Fibroblast of lung (primary cell): ENCODE measurements around the gene RFX8. TPM values are rescaled to one million over a fixed set of nuclear protein-coding genes. Genes with fewer than 3 reads are reported as not detected.

Experiments used
- DNase-seq, 2 donors: peaks; one replicate each; pipeline versions ENCODE4 v3.0.0 to v3.0.0-alpha.2; 2010; ENCODE audit warnings: low read depth in 2 of 2
- H2AFZ ChIP-seq: 2 replicates; pipeline ENCODE4 v1.5.1; 2012; ENCODE audit warnings: low read length, control low read depth, inconsistent platforms
- H3K27ac ChIP-seq: 2 replicates; pipeline ENCODE4 v1.5.1; 2011; ENCODE audit warnings: low read length, control low read depth; ENCODE audit not compliant: insufficient read depth
- H3K27me3 ChIP-seq: 2 replicates; pipeline ENCODE4 v1.5.1; 2011; ENCODE audit warnings: mild to moderate bottlenecking, low read length; ENCODE audit not compliant: control insufficient read depth, insufficient read depth
- H3K36me3 ChIP-seq: 2 replicates; pipeline ENCODE4 v1.5.1; 2011; ENCODE audit warnings: low read length; ENCODE audit not compliant: control insufficient read depth, insufficient read depth
- H3K4me1 ChIP-seq: 2 replicates; pipeline ENCODE4 v1.5.1; 2011; ENCODE audit warnings: low read length; ENCODE audit not compliant: control insufficient read depth, insufficient read depth; ENCODE audit errors: extremely low read depth
- H3K4me2 ChIP-seq: 2 replicates; pipeline ENCODE4 v1.5.1; 2011; ENCODE audit warnings: low read length, control low read depth; ENCODE audit not compliant: insufficient read depth; ENCODE audit errors: extremely low read depth
- H3K4me3 ChIP-seq, 4 experiments: fragments of 200-600 bp in 1 of 4; sonication (generic) in 1 of 4; replicated peaks in 1 of 4; 2 replicates each; pipeline ENCODE4 v1.5.1; 2011 to 2016; ENCODE audit warnings: low read length in 4 of 4, low read depth in 3 of 4, mild to moderate bottlenecking in 3 of 4, control low read depth in 2 of 4, inconsistent platforms in 1 of 4, mixed read lengths in 1 of 4; ENCODE audit not compliant: insufficient read depth in 1 of 4; ENCODE audit errors: control extremely low read depth in 1 of 4
- H3K79me2 ChIP-seq: 2 replicates; pipeline ENCODE4 v1.5.1; 2012; ENCODE audit warnings: mild to moderate bottlenecking, low read length, inconsistent platforms; ENCODE audit not compliant: control insufficient read depth, insufficient read depth
- H3K9ac ChIP-seq: 2 replicates; pipeline ENCODE4 v1.5.1; 2011; ENCODE audit warnings: mild to moderate bottlenecking, low read length, control low read depth; ENCODE audit not compliant: insufficient read depth
- H3K9me3 ChIP-seq: 2 replicates; pipeline ENCODE4 v1.5.1; 2012; ENCODE audit warnings: low read depth, low read length; ENCODE audit not compliant: control insufficient read depth, insufficient read depth
- H4K20me1 ChIP-seq: 2 replicates; pipeline ENCODE4 v1.5.1; 2011; ENCODE audit warnings: low read length; ENCODE audit not compliant: control insufficient read depth, insufficient read depth; ENCODE audit errors: extremely low read depth
- CTCF ChIP-seq, 2 donors: IDR thresholded peaks in 1 of 2; conservative IDR thresholded peaks in 1 of 2; 1 replicate in 1 of 2; 2 replicates in 1 of 2; pipeline ENCODE4 v1.5.1; 2011 to 2012; ENCODE audit warnings: low read length in 2 of 2, control low read depth in 1 of 2, inconsistent platforms in 1 of 2, low read depth in 1 of 2, mild to moderate bottlenecking in 1 of 2
- EZH2 ChIP-seq: IDR thresholded peaks from 2 replicates; pipeline ENCODE4 v1.5.1; 2012; ENCODE audit warnings: low read length, control low read depth, mild to moderate bottlenecking; ENCODE audit errors: missing control alignments
- polyA plus RNA-seq, 2 donors: library from polyadenylated mRNA; depleted of rRNA in 1 of 2; stranded (reverse) in 1 of 2; unstranded in 1 of 2; fragments of >200 nt; gene quantifications; 2 replicates each; pipeline ENCODE4 v1.2.1, GENCODE V29; 2011 to 2012; ENCODE audit warnings: missing spikeins in 1 of 2
- total RNA-seq: library from RNA; depleted of rRNA; stranded (reverse); fragments of >200 nt; gene quantifications from 2 replicates; pipeline ENCODE4 v1.2.1, GENCODE V29; 2014

Gene RFX8
- total and polyA plus RNA-seq, 2 donors (not counting 1 experiment from before 2014, with no cell fraction given) = 4.3 to 12.4 TPM

- peaks cover 24% of the 10 kb centered on the region for H3K4me1 ChIP-seq
- no peak overlapping the region for H2AFZ ChIP-seq
- H3K4me2 ChIP-seq = no peak overlapping the region
- H3K27ac ChIP-seq = peak overlapping the region; percentile 14
- H3K36me3 ChIP-seq = peaks cover 4% of the 10 kb centered on the region
- no peaks in the 10 kb centered on the region for H3K27me3 ChIP-seq
- H4K20me1 ChIP-seq = no peaks in the 10 kb centered on the region
- H3K9ac ChIP-seq = no peak overlapping the region
- peaks cover 73% of the 10 kb centered on the region for H3K79me2 ChIP-seq
- TF ChIP-seq CTCF (conservative IDR thresholded peaks at IDR 0.05 in 1 of 2, IDR thresholded peaks at IDR 0.05 in 1 of 2; ENCODE audit: low read depth in 1 of 2, low read length in 2 of 2) = no peak
- no peak for TF ChIP-seq EZH2
- H3K9me3 ChIP-seq = no peaks in the 10 kb centered on the region
- peak; percentile 13 to 40 for DNase-seq
- H3K4me3 ChIP-seq = no peak overlapping the region
Observed at GRCh38 chr2:101467306-101467705, 7.6 kb downstream of the RFX8 start.

- H2AFZ ChIP-seq = no peak overlapping the region
- H3K4me1 ChIP-seq = peaks cover 24% of the 10 kb centered on the region
- no peak overlapping the region for H3K4me3 ChIP-seq
- H4K20me1 ChIP-seq = no peaks in the 10 kb centered on the region
- peaks cover 4% of the 10 kb centered on the region for H3K36me3 ChIP-seq
- H3K9me3 ChIP-seq = no peaks in the 10 kb centered on the region
- H3K27ac ChIP-seq = no peak overlapping the region
- no peaks in the 10 kb centered on the region for H3K27me3 ChIP-seq
- TF ChIP-seq CTCF (conservative IDR thresholded peaks at IDR 0.05 in 1 of 2, IDR thresholded peaks at IDR 0.05 in 1 of 2; ENCODE audit: low read depth in 1 of 2, low read length in 2 of 2) (no peak), EZH2 (no peak)
- peak in 1 of 2 donors; percentile 16 for DNase-seq
- no peak overlapping the region for H3K9ac ChIP-seq
- no peak overlapping the region for H3K4me2 ChIP-seq
- peaks cover 72% of the 10 kb centered on the region for H3K79me2 ChIP-seq
Observed at GRCh38 chr2:101466426-101466825, 8.5 kb downstream of the RFX8 start.

DNA sequence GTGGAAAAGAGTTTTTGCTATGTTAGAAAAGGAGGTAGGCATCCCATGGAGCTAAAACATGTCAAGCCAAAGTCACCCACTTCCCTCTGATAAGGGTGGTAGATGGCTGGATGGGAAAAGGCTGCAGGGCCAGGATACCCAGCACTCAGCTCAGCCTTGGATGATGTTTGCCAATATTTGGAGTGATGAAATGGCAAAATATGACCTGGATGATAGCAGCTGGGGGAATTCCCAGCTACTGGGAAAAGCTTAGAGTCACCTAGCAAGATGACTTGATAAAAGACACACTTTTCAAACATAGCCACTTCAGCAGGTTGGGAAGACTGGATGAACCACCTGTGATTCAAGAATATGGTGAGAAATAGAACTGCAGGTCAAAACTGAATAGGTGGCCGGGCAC, 10.1 kb downstream of the RFX8 start:
- no peaks in the 10 kb centered on the region for H4K20me1 ChIP-seq
- peak in 1 of 2 donors; percentile 12 for DNase-seq
- no peak overlapping the region for H3K4me3 ChIP-seq
- peaks cover 71% of the 10 kb centered on the region for H3K79me2 ChIP-seq
- peak overlapping the region; percentile 3 for H3K9ac ChIP-seq
- TF ChIP-seq EZH2 = no peak
- TF ChIP-seq CTCF (conservative IDR thresholded peaks at IDR 0.05 in 1 of 2, IDR thresholded peaks at IDR 0.05 in 1 of 2; ENCODE audit: low read depth in 1 of 2, low read length in 2 of 2) = no peak
- H3K27me3 ChIP-seq = no peaks in the 10 kb centered on the region
- H2AFZ ChIP-seq = no peak overlapping the region
- peaks cover 22% of the 10 kb centered on the region for H3K4me1 ChIP-seq
- H3K36me3 ChIP-seq = peaks cover 7% of the 10 kb centered on the region
- peak overlapping the region; percentile 60 for H3K27ac ChIP-seq
- peak overlapping the region; percentile 48 for H3K4me2 ChIP-seq
- no peaks in the 10 kb centered on the region for H3K9me3 ChIP-seq
